GM21515 (cell line): ENCODE data around the gene RUNX2.
"Not testable (repeated sequence)": the region's sequence is repeated elsewhere in the genome, so short reads cannot be mapped to it uniquely, and the experiment has no call there.

Experiments used
- ATAC-seq: cut with Tn5 transposase; IDR thresholded peaks from one replicate; pipeline ENCODE4 v1.9.1; 2021; ENCODE audit not compliant: unreplicated experiment

The RUNX2 gene

GRCh38 chr6:45454008-45454911, 126.1 kb downstream of the RUNX2 start:
- ATAC-seq: no peak

GRCh38 chr6:45455408-45455807, 127.3 kb downstream of the RUNX2 start:
- no peak for ATAC-seq

GRCh38 chr6:45457141-45457540, 129.0 kb downstream of the RUNX2 start:
- ATAC-seq: no peak

DNA sequence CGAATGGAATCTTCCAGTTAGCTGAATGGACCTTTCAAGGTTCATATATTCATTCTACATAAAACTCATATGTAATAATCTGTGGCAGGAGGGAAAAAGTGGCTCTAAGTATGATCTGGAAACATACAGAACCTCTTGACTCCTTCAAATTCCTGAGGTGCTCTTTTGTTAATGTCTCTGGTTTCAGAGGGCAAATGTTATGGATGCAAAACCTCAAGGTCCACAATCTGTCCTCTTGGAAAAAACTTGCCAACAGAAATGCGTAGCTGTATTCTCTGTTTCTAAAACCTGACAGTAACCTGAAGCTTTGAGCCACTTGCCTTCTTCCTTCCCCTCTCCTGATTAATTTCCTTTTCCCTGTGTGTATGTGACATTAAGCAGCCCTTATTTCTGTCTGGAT, 130.5 kb downstream of the RUNX2 start:
- no peak for ATAC-seq

GRCh38 chr6:45460166-45460565, 132.0 kb downstream of the RUNX2 start:
- ATAC-seq: no peak

DNA sequence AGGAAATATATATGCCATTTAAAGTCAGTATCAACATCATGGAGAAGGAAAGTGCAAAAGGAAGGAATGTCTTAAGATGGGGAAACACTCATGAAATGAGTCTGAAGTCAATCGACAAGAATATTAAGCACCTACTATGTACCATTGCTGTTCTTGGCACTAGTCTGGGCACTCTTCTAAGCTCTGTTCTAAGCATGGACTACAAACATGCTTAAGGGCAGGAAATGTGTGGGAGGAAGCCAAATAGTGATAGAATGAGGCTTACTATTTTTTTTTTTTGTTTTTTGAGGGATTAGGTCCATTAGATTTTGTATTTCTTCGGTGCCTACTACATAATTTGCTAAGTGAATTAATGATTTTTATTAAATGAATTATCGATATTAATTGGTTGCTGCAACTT, 133.4 kb downstream of the RUNX2 start:
- ATAC-seq: no peak

GRCh38 chr6:45462190-45463134, 134.3 kb downstream of the RUNX2 start:
- ATAC-seq: no peak

DNA sequence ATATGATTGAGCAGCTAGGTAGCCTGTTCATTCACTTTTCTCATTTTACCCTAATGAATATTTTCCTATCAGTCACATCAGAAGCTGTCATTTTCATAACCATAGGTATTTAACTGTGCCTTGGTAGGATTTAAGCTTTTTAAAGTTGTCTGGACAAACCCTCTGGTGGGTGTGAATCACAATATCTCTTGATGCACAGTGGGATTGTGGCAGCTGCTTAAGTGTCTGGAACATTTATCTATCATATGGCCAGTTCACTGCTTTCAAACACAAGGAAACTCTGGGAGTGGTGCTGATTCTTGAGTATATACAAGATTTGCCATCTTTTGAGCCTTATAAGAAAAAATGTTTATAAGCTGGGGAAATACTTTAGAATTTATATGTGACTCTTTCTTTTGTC, 136.6 kb downstream of the RUNX2 start:
- ATAC-seq: no peak

DNA sequence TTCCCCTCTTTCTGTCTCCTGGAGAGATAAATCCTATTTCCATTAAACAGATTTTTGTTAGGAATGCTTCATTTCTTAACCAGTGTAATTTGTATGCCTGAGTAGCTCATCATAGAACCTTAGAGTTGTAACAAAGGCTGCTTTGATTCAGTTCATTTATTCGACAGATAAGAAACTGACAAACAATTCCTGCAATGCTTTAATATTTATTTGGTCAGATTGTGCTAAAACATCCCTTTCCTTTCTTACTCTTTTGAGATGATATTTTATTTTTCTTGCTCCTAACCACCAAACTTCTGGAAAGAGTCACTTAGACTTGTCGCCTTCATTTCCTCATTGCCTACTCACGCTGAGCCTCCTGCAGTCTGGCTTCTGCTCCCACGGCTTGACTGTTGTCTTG, 138.6 kb downstream of the RUNX2 start:
- no peak for ATAC-seq

GRCh38 chr6:45467417-45467816, 139.3 kb downstream of the RUNX2 start:
- not testable (repeated sequence) for ATAC-seq

GRCh38 chr6:45467853-45468252, 139.7 kb downstream of the RUNX2 start:
- ATAC-seq: no peak

GRCh38 chr6:45469663-45470062, 141.5 kb downstream of the RUNX2 start:
- no peak for ATAC-seq

DNA sequence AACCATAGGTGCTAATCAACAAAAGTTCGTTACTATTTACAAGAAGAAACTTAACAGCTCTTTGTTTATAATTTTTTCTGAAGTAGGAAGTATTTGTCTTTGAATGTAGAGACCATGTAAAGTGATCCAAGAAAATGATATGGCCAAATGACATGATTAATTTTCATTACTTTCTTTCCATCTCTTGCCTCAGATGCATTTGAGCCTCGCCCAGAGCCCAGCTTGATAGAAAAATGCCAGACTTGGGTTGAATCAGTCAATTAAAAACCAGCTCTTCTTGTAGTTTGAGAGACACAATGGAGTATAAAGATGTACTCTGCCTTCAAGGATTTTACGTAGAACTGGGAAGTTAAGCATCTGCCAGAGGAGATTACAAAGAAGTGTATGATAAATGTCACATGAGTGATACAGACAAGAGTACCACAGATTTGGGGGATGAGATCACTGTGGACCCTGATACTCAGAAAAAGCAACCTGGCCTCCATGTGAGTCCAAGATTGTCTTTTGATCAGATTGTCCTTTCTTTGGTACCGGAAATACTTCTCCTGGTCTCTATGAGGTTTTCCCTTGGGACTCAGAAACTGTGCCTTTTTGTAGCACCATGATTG, 142.1 kb downstream of the RUNX2 start:
- ATAC-seq: no peak

- no peak for ATAC-seq
These were observed 144.3 kb downstream of the RUNX2 start for GRCh38 chr6:45472382-45472781.

DNA sequence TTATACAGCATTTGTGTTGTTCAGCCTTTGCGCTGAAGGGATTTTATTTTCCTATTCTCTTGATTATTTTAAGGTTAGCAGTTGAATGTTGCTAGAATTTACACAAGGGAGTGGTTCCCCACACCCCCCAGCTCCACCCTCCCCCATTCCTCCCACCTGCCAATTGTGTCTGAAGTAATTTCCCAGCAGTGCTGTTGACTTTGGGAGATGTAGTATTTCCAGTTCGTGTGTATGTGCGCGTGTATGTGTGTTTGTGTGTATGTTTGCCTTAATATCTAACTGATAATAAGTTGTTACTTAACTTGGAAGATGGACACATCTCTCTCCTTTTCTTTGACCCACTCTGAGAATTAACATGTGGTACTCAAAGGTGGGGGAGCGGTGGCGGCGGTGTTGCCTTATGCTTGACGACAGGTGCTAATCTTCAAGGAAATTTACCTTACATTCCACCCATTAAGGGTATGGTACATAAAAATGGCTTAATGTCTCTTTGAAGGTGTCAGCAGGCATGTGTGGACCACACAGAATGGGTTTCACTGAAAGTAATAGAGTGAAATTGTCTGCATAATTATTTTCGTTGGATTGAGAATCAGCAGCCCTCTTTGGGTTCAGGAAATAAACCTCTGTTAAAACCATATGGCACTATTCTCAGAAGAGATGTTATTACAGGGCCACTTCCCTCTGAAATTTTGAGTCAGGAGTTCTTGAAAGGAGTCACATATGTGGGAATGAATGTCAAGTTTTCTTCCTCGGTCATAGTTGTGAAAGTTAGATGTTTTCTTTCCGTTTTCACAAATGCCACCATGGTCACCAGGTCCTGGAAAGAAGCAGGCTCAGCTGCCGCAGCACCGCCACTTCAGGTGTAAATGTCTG, 145.2 kb downstream of the RUNX2 start:
- ATAC-seq: no peak

DNA sequence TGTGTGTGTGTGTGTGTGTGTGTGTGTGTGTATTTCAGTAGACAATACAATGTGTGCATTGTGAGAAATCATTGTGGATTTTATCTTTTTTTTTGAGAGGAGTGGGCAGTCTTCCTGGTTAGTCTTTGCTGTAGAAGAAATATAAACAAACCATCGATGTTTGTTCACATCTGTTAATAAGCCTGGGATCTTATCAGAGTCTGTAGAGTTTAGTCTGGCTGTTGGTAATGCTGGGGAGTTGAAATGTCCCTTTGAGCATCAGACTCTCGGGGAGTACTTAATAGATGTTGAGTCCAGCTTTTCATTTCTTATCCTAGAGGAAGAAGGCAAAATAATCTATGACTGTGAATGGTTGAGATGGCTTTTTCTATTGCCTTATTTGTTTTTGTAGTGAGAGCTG, 146.2 kb downstream of the RUNX2 start:
- ATAC-seq: no peak

GRCh38 chr6:45476341-45476740, 148.2 kb downstream of the RUNX2 start:
- no peak for ATAC-seq

DNA sequence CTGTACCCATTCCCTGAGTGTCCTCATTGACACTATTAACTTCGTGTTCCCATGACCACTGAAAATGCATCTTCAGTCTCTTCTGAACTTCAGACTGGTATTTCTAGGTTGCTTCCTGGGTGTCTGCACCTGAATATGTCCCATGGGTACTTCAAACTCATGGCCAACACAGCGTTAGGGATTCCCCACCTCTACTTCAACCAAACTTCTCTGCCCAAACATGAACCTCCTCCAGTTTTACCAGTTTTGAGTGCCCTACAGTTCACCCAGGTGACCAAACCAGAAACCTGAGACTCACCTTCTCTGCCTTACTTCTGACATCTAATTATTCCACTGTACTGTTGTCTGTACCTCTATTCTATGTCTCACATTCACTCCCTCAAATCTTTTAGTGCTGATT, 149.1 kb downstream of the RUNX2 start:
- no peak for ATAC-seq

DNA sequence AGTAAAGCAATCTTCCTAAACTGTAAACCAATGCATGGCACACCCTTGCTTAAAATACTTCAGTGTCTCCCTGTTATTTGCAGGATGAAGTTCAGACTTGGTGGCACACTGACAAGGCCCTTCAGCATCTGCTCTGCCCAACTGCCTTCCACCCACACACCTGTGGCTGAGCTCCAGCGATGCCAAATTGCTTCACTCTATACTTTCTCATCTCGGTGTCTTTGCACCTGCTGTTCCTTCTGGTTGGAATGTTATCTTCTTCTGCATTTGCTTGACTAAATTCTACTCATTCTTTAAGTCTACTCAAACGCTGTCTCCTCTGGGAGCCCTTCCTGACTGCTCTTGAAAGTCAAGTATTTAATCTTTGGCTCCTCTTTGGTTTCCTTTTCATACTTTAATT, 149.7 kb downstream of the RUNX2 start:
- no peak for ATAC-seq

DNA sequence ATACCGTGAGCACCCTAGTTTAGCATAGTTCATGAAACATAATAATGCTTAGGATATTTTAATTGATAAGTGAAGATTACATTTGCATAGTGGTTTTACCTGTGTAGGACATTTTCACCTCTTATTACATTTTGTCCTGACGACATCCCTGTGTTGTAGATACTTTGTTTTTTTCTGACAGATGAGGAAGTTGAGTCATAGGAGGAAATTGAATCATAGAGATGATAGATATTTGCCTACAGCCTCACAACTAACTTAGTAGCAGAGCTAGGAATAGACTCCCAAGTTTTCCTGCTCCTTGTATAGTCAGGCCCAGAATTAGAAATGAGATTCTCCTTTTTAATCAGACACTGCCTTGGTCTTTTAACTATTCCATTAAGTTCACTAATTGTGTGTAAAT, 150.1 kb downstream of the RUNX2 start:
- ATAC-seq: no peak
